AG04449 (cell line): ENCODE data around the gene THADA.

Source experiments
- CTCF ChIA-PET: fragments of 350-600 bp; formaldehyde crosslinking; extraction: SDS; loops from one replicate; lab custom pipeline; 2021; ENCODE audit warnings: antibody characterized with exemption; lab: Yijun Ruan, JAX
- POLR2A ChIA-PET: fragments of 400-600, 350-600 bp; formaldehyde crosslinking; extraction: SDS; loops from one replicate; lab custom pipeline; 2020; ENCODE audit warnings: antibody characterized with exemption, inconsistent platforms; lab: Yijun Ruan, JAX
- DNase-seq: peaks from one replicate; pipeline ENCODE4 v3.0.0-alpha.2; 2010; ENCODE audit warnings: low read depth, low spot score
- H3K4me3 ChIP-seq: 2 replicates; pipeline ENCODE4 v1.5.1; 2011; ENCODE audit warnings: low read depth, mild to moderate bottlenecking, control low read depth, low read length
- TF ChIP-seq, protein P1 (sequence below): IDR thresholded peaks from one replicate; pipeline ENCODE4 v1.5.1; 2011; ENCODE audit warnings: mild to moderate bottlenecking, moderate library complexity, low read length, control low read depth, inconsistent platforms; ENCODE audit not compliant: insufficient read depth; ENCODE audit errors: missing control alignments

The THADA gene

GRCh38 chr2:43324259-43325106 is 271.4 kb downstream of the THADA start:
- DNase-seq: no peak
- POLR2A ChIA-PET: no interaction called here
- TF ChIP-seq, protein P1, sequence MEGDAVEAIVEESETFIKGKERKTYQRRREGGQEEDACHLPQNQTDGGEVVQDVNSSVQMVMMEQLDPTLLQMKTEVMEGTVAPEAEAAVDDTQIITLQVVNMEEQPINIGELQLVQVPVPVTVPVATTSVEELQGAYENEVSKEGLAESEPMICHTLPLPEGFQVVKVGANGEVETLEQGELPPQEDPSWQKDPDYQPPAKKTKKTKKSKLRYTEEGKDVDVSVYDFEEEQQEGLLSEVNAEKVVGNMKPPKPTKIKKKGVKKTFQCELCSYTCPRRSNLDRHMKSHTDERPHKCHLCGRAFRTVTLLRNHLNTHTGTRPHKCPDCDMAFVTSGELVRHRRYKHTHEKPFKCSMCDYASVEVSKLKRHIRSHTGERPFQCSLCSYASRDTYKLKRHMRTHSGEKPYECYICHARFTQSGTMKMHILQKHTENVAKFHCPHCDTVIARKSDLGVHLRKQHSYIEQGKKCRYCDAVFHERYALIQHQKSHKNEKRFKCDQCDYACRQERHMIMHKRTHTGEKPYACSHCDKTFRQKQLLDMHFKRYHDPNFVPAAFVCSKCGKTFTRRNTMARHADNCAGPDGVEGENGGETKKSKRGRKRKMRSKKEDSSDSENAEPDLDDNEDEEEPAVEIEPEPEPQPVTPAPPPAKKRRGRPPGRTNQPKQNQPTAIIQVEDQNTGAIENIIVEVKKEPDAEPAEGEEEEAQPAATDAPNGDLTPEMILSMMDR: no peak
- CTCF ChIA-PET: no interaction called here
- no peak overlapping the region for H3K4me3 ChIP-seq

DNA sequence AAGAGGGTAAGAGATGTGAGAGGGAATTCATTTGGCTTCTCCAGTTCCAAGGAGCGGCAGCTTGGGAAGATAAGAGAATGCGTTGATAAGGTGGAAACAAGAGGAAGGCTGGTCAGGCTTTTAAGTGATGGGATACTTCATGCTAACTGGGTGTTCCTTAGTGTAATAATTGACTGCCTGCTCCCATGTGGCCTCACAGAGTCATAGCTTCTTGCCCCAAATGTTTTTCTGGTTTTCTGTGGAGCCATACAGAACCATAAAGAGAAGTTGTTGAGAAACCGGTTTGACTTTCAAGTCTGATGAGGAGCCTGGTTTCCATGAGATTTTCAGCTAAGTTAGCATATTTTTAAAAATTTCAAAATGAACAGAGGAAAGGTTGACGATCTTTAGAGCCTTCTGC is 272.0 kb downstream of the THADA start:
- POLR2A ChIA-PET: no interaction called here

GRCh38 chr2:43321446-43321845 is 274.4 kb downstream of the THADA start:
- no peak overlapping the region for H3K4me3 ChIP-seq
- DNase-seq: no peak
- TF ChIP-seq, protein P1: no peak
- ChIA-PET CTCF (no interaction called here), POLR2A (no interaction called here)

More for the DNA sequence above, 272.0 kb downstream of the THADA start:
- CTCF ChIA-PET: no interaction called here
- TF ChIP-seq, protein P1: no peak
- no peak for DNase-seq
- H3K4me3 ChIP-seq: no peak overlapping the region

GRCh38 chr2:43319541-43319940 is 276.3 kb downstream of the THADA start:
- DNase-seq: no peak
- CTCF ChIA-PET: interaction anchor here (1.1 to 3.5 kb wide), 3 partner anchors 9 to 165 kb away, joined by 4 to 12 read pairs (median 5); no protein-coding TSS in a partner anchor
- no peak overlapping the region for H3K4me3 ChIP-seq
- TF ChIP-seq, protein P1: no peak
- POLR2A ChIA-PET: no interaction called here

- ChIA-PET CTCF (interaction anchor here (0.9 to 3.5 kb wide), 4 partner anchors 10 to 165 kb away, joined by 3 to 12 read pairs (median 4); no protein-coding TSS in a partner anchor), POLR2A (interaction anchor here (0.7 kb wide), 1 partner anchor 28 kb away, joined by 3 read pairs; no protein-coding TSS in a partner anchor)
- no peak overlapping the region for H3K4me3 ChIP-seq
- TF ChIP-seq, protein P1: no peak
- no peak for DNase-seq
Observed at GRCh38 chr2:43318791-43319190, 277.0 kb downstream of the THADA start.

DNA sequence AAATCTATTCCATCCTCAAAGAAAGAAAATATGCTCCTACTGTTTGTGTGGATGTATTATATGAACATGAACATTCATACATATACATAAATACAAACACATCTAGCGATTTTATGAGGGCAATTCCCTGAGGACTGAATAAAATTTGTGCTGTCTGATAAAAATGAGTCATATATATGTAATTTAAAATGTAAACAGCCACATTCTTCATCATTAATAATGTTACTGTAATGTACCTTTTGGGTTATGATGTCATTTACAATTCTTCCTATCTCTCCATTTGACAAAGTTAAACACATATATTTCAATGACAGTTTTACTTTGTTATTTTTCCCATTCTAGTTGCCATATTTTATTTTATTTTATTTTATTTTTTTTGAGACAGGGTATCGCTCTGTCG is 278.2 kb downstream of the THADA start:
- no peak overlapping the region for H3K4me3 ChIP-seq
- no peak for DNase-seq
- POLR2A ChIA-PET: no interaction called here
- CTCF ChIA-PET: interaction anchor here (1.3 to 3.5 kb wide), 2 partner anchors 13 to 167 kb away, joined by 4 to 12 read pairs; no protein-coding TSS in a partner anchor
- TF ChIP-seq, protein P1: no peak
